GM21423 (cell line): ENCODE measurements around the gene NKG7.

Experiments
- ATAC-seq: cut with Tn5 transposase; IDR thresholded peaks from one replicate; pipeline ENCODE4 v1.9.1; 2021; ENCODE audit warnings: mild to moderate bottlenecking, moderate library complexity; ENCODE audit not compliant: unreplicated experiment

Gene NKG7

DNA sequence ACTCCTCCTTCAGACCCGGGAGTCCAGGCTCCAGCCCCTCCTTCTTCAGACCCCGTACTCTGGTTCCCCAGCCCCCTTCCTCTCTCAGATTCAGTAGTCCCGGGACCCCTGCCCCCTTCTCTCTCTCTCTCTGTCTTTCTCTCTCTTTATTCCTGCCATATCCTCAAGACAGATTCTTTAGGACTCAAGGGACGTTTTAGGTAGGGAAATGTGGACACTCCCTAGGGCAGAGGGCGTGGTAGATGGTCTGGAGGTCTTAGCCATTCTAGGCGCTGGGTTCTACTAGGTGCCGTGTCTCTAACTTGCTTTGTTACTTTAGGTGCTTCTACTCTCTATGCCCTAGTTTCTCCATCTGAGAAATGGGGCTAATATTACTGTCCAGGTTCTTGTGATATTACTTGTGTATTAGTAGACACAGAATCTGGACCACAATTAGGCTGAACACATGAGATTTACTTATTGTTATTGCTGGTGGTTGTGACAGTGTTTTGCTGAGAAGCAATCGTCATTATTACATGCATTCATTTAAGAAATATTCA lies 18.7 kb upstream of the NKG7 start:
- ATAC-seq, result no peak

DNA sequence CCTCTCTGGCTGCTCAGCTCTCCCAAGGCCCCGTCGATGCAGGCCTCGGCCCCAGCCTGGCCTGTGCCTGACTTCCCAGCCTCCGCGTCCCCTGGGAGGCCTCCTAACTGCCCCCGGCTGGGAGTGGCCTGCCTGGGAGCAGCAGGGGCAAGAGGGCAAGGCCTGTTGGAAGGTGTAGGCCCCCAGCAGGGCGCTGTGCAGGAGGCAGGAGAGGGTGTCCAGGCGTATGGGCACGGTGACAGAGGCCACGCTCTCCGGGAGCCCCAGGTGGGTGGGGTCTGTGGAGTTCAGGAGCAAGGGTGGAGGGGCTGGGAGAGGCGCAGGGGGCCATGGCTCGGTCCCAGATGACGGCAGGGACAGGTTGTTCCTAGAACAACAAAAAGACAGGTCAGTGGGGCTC lies 16.7 kb upstream of the NKG7 start:
- ATAC-seq, result no peak

DNA sequence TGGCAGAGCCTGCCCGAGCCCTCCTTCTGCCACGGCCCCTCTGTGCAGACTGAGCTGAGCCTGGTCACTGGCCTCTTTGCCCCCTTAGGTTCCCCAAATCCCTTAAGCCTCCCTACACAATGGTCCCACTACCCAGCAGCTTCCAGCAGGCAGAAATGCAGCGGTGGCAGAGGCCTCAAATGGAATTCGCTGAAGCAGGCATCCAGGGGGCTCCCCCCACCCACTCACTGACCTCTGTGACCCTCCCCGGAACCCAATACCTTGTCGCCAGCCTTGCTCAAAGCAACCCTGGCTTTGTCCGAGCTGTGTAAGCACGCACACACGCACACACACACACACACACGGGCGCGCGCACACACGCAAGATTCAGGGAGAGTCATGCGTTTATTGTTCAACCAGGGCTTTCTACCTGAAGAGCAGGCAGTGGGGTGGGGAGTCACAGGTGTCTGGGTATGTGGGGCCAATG lies 15.5 kb upstream of the NKG7 start, which contains the start of gene LIM2:
TSS of gene LIM2 (minus strand) at position 51 of the 466 bp plus-strand sequence. CDS start 531 bp downstream, outside the sequence.
- no peak for ATAC-seq

DNA sequence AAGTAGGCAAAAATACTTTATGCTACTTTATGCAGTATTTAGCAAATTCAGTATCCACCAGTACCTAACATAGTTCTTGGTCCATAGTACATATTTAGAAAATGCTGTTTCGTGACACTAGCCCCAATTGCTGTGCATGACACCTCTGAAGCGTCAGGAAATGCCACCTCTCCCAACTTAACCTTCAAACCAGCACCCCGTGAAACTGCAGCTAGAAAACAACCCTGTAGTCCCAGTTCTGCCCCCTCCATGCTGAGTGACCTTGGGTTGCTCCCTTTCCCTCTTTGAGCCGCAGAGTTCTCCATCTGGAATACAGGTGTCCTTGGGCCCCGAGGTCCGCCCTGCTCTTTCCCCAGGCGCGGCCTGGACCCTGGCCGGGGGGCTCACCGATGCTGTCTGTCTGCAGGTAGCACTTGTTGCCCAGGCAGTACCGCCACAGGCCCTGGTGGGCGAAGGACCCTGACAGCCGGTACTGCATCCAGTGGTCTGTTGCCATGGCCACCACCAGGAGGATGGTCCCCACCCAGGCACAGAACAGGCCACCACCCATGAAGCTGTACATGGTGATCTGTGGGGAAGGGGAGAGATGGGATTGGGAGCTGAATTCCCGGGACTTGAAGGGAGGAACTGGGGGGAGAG lies 14.5 kb upstream of the NKG7 start:
- no peak for ATAC-seq

DNA sequence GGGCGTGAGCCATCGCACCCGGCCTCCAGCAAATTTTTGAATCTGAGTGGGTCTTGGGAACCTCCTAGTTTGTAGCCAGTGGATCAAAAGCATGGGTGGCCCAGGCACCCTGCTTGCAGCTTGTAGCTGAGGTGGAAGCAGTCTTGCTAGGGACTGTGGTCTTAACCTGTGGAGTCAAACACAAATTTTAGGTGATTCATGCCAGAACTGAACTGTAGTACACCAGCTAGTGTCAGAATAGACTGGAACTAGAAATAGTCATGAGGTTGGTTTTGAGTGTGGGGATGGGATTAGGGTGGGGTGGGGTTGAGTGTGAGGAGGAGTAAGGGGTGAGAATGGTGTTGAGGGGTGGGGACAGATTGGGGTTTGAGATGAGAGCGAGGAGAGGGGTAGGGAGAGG lies 9.6 kb upstream of the NKG7 start:
- ATAC-seq, result no peak

DNA sequence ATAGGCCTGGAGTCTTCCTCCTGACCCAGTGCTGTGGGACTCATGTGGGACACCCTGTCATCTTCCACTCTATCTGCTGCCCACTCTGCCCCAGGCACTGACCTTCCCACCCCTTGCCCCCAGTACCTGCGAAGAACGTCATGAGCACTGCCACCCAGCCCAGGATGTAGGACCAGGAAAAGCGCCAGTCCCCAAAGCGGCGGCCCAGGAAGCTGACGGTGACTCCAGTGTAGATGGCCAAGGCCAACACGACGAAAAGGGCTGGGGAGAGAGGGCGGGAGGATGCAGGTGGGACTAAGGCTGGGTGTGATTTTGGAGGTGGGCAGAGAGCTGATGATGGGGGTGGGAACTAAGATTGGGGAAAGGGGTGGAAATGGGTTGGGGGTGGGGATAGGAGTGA lies 7.9 kb upstream of the NKG7 start:
- ATAC-seq, result no peak

DNA sequence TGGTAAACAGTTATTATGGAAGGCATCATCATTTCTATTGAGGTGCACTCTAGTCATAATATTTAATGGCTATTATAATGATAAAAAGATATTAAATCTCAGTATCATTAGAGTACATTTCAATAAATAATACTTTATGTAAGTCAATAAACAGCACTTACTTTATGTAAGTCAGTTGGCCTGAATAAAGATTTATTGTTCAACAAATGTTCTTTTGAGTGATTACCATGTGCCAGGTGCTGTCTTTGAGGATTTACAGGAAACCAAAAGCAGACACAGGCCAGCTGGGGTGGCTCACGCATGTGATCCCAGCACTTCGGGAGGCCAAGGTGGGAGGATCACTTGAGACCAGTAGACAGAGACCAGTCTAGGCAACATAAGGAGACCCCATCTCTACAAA lies 5.0 kb upstream of the NKG7 start:
- no peak for ATAC-seq

DNA sequence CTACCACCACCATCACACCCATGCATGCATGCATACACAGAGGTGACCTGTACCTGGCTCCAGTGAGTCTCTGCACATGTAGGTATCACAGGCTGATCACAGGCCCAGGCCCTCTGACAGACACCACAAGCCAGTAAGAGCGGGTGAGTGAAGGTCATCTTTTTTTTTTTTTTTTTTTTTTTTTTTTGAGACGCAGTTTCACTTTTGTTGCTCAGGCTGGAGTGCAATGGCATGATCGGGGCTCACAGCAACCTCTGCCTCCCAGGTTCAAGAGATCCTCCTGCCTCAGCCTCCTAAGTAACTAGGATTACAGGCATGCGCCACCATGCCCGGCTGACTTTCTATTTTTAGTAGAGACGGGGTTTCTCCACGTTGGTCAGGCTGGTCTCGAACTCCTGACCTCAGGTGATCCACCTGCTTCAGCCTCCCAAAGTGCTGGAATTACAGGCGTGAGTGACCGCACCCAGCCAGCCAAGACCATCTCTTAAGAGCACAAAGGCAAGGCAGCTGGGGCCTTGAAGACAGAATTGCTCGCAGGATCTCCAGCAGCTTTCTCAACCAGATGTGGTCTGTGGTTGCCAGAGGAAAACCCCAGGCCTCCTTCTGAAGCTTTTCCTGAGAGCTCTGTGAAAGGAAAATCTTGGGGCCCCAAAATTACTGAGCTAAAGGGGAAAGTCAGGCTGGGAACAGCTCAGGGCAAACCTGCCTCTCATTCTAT lies 3.2 kb upstream of the NKG7 start:
- no peak for ATAC-seq

DNA sequence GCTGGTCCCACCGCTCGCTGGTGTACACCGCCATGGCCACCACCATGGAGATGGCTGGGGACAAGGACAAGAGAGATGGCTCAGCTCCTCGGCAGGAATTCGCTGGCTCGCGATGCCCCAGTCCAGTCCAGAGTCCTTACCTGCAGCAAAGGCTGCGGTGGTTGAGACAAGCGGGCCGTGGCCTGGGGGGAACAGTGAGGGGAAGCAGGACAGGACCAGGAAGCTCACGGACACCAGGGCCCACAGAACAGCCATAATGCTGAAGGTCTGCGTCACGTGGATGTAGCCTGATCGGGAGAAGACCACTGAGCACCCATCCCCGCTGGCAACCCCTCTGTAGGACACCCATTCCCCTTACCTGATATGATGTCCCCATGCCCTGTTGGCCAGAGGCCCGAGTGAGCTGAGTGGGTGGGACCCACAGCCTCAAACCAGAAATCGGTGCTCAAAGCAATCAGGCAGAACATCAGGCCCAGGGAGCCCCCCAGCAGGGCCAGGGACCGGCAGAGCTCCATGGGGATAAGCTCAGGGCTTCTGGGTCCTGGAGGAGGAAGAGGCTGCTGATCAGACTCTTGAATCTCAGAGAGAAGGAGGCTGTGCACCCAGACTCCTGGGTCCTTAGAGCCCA lies 319 bp downstream of the NKG7 start:
- ATAC-seq, result no peak

DNA sequence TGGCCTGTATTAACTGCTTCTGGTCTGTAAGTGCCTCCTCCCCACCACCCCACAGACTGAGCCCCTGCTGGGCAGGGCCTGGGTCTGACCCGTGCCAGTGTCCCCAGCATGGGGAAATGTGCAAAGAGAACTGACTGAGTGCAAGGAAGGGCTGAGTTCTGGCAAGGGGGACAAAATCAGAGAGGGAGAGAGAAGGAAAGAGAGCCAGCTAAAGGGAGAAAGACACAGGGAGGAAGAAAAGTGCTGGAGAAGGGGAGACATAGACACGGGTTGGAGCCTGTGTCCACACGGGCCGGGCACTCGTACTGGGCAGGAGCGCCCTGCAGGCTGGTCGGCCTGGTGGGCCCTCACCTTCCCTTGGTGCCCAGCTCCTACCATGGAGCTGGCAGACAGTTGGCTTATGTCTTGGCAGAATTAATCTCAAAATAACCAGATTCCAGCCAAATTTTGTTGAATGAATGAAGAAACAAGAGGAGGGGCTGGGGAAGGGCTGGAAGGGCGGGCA lies 1.2 kb downstream of the NKG7 start:
- ATAC-seq, result no peak

DNA sequence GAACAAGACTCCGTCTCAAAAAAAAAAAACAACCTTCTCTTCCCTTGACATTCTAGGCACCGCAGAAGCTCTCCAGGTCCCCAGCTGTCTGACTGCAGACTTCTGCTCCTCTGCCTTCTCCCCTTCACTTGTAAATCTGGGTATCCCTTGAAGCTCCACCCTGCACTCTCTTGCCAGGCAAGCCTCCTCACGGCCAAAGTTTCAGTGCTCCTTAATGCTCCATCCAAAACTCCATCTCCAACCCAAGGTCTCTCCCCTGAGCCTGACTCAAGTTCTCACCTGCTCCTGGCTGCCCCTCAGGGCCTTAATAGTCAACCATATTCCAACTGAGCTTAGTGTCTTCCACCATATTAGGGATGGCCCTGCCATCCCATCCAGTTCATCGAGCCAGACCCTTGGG lies 2.2 kb downstream of the NKG7 start:
- ATAC-seq, result no peak

DNA sequence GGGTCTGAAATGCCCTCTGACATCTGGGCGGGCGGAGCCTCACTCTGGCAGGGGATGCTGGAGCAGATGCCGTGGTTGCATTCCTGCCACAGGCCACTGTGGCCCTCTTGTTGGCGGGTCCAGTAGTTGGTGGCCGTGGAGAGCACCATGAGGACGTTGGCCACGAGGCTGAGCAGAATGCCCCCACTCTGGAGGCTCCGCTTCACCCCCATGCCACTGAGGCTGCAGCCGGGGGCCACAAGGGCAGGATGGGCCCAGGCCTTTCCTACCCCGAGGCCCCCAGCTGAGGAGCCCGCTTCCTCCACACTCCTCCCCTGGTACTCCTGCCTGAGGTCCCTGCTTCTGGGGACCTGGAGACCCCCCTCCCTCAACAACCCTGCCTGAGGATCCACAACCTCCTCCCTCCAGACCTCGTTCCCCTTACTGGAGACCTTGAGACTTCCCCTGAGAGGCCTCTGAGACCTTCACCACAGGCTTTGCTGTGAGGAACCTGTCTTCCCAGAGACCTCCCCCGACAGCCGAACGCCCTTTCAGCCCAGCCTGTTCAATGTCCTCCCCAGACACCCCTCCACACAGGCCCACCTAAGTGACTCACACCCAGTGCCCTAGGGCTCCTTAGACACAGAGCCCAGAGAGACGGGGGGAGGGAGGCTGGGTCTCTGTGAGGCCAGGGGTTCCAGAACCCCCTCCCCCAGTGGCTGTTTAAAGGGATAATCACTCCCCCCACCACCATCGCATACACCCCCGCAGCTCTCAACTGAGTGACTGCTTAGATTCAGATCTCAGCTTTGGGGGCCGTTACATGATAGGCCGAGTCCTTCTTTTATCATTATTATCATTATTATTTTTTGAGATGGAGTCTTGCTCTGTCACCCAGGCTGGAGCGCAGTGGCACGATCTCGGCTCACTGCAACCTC lies 3.8 kb downstream of the NKG7 start, which contains the start of gene CLDND2:
TSS of gene CLDND2 (minus strand) at position 638 of the 917 bp plus-strand sequence. CDS start at position 212, 426 bp downstream.
- no peak for ATAC-seq

DNA sequence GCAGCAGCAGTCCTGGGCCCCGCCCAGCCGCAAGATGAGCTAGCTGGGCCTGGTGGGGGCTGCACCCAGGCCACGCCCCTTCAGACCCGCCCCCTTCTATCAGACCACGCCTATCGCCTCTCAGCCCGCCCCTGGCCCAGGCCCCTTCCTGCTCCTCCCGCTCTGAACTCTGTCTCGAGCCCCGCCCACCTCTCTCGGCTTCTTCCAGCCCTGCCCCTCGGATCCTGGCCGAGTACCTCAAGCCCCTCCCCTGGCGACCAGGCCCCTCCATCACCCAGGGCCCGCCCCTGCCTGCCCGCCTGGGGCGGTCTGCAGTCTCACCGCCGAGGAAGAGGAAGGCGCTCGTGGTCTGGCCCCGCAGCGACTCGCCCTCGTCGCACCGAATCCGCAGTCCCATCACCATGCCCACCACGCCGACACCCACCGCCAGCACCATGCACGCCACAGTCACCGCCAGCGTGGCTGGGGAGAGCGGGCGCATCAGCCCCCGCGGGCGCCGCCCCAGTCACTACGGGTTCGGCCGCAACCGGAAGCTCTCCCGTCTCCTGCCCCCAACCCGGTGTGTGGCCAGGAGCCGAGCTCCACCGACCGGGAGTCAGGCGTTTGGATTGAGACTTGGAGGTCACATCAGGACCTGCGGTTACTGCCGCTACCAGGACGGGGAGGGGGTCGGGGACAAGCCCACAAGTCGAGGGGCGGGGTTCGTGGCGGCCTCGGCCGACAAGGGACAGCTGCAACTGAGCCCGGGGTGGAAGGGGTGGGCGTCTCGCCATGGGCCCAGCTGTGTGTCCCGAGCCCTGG lies 4.7 kb downstream of the NKG7 start:
- peak; percentile 66 for ATAC-seq

DNA sequence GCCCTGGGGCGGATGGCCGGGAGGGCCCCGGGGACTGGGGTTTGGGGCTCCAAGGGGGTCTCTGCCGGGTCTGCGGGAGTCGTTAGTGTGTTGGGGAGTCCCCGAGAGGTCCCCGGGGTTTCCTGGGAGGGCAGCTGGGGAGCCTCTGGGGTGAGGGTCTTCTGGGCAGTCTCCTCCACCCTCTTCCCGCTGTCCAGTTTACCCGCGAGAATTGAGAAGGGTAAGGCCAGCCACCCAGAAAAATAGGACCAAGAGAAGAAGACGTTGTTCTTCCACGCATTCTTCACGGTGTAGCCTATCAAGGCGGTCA lies 5.2 kb downstream of the NKG7 start:
- peak; percentile 7 for ATAC-seq

DNA sequence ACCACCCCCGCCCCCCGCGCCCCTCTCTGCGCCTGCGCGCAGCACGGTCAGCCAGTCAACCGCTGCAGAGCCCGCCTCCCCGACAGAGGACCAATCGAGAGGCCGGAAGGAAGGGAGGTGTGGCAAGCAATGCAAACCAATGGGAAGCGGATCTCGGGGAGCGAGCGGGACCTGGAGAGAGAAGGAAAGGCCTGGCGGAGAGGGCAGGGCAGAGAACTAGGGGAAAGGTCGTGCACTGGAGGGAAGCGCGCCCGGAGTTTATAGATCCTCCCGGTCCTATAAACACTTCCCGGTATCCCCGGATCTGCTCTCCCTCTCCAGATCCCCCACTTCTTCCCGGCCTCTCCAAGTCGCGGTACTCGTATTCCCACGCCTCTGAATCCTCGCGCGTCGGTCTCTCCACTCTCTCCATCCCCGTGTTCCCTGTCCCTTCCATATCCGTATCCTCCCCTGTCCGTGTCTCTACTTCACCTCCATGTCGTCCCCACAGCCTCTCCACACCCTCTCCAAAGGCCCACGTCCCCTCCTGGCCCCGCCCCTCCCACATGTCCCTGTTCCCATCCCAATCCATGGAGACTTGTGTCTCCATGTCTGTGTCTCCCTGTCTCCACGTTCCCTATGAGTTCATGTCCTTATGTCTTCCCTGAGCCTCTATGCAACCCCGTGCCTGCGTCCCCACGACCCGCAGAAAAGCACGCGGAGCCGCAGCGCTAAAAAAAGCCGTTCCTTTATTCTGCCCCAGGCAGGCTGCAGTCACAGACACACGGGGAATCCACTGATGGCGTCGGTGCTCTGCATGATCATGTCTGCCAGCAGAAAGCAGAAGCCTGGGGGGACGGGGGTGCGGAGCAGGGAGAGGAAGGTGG lies 5.8 kb downstream of the NKG7 start:
- ATAC-seq, result peak; percentile 51

DNA sequence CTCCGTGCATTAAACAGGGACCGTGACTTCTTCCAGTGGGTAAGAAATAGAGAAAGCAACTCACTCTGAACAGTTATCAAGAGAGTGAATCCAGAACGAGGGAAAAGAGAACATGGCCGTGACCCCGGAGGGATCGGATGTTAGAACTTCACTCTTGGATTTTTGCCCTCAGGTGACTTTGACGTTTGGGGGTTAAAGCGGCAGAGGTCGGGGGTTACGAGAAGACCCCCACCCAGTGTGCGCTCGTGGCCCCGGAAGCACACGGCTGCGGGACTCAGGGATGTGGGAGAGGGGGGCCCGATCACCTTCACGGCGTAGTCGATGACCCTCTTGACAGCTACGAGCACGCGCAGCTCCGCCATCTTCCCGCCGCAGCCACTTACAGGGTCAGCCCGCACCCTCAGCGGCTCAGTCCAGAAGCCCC lies 6.5 kb downstream of the NKG7 start, which contains the start of gene ETFB:
TSS of gene ETFB (minus strand) at position 424 of the 424 bp plus-strand sequence. CDS start at position 362, 62 bp downstream.
- ATAC-seq, result no peak

DNA sequence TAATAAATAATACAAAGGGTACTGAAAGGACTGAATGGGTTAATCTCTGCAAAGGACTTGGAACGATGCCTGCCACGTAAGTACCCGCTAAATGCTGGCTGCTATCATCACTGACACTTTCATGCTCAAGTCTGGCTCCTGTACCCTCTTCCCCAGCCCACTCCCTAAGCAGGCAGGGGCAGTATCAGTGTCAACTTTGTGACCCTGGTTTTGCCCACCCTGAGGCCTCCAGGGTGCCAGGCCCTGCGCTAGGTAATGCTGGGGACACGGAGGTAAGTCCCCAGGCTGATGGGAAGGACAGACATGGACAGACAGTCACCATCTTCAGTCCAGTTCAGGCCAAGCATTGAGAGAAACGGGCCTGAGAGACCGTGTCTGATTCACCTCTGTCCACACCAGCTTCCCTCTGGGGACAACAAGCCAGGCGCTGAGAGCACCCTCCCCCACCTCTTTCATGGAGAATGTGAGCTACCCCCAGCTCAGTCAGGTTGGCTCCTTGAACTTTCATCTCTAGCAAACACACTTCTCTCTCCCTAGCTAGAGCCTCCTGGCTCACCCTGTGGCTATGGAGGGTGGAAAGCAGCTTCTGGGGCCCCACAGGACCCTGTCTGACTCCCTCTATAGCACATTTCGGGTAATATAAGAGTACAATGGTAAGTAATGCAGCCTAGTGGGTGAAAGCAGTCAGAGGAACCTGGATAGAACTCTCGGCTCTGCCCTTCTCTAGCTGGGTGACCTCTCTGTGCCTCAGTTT lies 7.1 kb downstream of the NKG7 start:
- ATAC-seq, result no peak
